Astrocyte of the cerebellum (primary cell): ENCODE results near the gene EEF1AKMT2.

Source experiments
- DNase-seq: peaks from one replicate; pipeline ENCODE4 v3.0.0-alpha.2; 2011; ENCODE audit warnings: low read depth
- H3K4me3 ChIP-seq: 2 replicates; pipeline ENCODE4 v1.5.1; 2011; ENCODE audit warnings: mild to moderate bottlenecking, low read depth, low read length, moderate library complexity
- in situ Hi-C: cut with HindIII; loops from 2 replicates; pipeline ENCODE4 v1.10.0; 2017; ENCODE audit warnings: low sequenced_read_pairs
- TF ChIP-seq, protein P1 (sequence below): IDR thresholded peaks from 2 replicates; pipeline ENCODE4 v1.5.1; 2012; ENCODE audit warnings: low read length, low read depth, moderate library complexity, mild to moderate bottlenecking; ENCODE audit errors: missing control alignments

EEF1AKMT2 gene

DNA sequence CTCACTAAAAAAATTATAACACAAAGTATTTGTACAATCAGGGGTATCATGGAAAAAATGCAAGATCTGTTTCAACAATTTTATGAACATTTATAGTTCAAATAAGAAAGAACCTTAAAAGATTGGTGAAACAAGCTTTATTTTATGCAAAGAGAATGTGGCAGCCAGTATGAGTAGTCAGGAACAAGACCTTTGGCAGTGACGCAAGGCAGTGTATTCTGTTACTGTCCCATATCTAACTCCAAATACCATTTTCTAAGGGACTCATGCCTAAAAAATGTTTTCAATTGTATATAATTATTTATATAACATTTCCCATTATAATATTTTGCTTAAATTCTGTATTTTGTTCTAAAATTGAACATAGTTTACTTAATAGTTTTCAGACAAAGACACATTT, 28.4 kb downstream of the EEF1AKMT2 start:
- DNase-seq = no peak
- in situ Hi-C loops = no loop called here

DNA sequence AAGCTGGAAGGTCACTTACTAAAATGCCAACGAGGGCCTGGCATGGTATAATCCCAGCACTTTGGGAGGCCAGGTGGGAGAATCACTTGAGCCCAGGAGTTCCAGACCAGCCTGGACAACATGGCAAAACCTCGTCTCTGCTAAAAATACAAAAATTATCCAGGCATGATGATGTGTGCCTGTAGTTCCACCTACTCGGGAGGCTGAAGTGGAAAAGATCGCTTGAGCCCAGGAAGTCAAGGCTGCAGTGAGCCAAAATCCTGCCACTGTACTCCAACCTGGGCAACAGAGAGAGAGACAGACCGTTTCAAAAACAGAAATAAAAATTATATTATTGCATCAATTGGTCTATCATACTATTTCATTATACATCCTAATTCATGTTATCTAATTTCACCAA, 29.4 kb downstream of the EEF1AKMT2 start:
- in situ Hi-C loops = no loop called here
- TF ChIP-seq, protein P1, sequence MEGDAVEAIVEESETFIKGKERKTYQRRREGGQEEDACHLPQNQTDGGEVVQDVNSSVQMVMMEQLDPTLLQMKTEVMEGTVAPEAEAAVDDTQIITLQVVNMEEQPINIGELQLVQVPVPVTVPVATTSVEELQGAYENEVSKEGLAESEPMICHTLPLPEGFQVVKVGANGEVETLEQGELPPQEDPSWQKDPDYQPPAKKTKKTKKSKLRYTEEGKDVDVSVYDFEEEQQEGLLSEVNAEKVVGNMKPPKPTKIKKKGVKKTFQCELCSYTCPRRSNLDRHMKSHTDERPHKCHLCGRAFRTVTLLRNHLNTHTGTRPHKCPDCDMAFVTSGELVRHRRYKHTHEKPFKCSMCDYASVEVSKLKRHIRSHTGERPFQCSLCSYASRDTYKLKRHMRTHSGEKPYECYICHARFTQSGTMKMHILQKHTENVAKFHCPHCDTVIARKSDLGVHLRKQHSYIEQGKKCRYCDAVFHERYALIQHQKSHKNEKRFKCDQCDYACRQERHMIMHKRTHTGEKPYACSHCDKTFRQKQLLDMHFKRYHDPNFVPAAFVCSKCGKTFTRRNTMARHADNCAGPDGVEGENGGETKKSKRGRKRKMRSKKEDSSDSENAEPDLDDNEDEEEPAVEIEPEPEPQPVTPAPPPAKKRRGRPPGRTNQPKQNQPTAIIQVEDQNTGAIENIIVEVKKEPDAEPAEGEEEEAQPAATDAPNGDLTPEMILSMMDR = no peak
- no peak for DNase-seq
- H3K4me3 ChIP-seq = no peak overlapping the region

More for the DNA sequence above, 28.4 kb downstream of the EEF1AKMT2 start:
- H3K4me3 ChIP-seq = no peak overlapping the region
- TF ChIP-seq, protein P1 = no peak

DNA sequence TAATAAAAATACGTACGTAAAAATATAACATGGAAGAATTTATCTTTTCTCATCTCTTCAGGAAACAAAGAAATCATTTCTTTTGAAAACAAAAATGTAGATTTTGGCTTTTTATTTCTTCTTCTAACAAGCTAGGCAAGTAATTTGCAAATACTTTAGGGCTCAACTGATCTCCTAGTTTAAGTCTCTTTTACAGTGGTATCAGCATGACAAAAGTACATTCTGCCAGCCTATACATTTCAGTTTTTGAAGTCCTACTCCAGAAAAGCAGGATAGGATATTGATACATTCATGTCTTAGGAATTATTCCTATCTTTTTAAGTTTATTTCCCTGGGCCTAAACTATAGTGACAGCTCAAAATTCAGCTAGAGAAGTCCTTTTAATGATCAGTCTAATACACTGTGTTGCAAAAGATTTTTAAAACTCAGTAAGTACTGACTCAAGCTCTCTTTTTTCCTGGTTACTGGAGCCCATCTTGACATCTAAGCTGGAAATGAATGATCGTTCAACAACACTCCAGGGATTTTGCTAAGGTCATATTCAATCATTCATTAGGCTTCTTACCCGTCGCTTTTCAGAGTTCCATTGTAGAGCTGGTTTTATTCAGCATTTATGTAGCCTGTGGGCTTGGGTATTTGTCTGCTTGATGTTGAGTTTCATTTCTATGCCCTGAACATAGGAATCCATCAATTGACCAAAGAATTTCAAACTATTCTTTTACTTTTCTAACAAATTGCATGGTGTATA, 35.4 kb downstream of the EEF1AKMT2 start:
- TF ChIP-seq, protein P1 = no peak
- in situ Hi-C loops = no loop called here
- DNase-seq = no peak

GRCh38 chr10:124755581-124755980, 36.1 kb downstream of the EEF1AKMT2 start:
- H3K4me3 ChIP-seq = no peak overlapping the region
- in situ Hi-C loops = no loop called here
- DNase-seq = no peak
- TF ChIP-seq, protein P1 = no peak

More for the DNA sequence above, 35.4 kb downstream of the EEF1AKMT2 start:
- H3K4me3 ChIP-seq = no peak overlapping the region

GRCh38 chr10:124754227-124754626, 37.5 kb downstream of the EEF1AKMT2 start:
- in situ Hi-C loops = no loop called here
- H3K4me3 ChIP-seq = no peak overlapping the region
- DNase-seq = no peak
- TF ChIP-seq, protein P1 = no peak

DNA sequence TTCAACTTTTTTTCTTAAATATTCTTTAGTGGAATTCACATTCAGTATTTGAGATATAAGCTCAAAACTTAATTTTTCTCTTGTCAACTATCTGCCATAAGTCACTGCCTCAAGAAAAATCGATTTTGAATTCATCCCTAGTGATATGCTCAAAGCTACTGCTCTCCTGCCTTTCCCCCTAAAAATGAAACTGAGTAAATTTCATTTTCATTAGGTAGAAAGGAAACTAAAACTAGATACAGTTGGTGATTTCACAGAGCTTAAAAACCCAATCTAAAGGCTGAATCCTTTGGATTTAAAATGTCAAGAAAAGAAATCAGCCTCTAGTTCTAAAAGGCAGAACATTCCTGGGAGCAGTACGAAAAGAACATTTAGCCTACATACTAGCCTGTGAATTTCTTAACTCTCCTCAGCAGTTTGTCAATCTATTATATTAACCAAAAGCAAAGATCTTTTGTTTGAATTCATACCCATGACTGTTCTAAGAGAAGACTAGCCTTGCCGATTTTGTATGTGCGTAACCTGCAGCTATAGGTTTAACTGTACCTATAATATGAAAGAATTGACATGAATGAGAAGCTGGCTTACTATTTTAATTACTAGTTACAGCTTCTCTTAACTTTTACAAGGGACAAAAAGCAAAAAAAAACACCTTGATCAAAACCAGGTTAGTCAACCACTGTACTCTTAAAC, 42.6 kb downstream of the EEF1AKMT2 start:
- no peak for DNase-seq
- in situ Hi-C loops = no loop called here
- no peak overlapping the region for H3K4me3 ChIP-seq
- TF ChIP-seq, protein P1 = no peak
